HG02588 (cell line): ENCODE results near the gene IGF1R.

Source experiments
- ATAC-seq: cut with Tn5 transposase; IDR thresholded peaks from one replicate; pipeline ENCODE4 v1.9.1; 2021; ENCODE audit warnings: mild to moderate bottlenecking, moderate library complexity; ENCODE audit not compliant: unreplicated experiment

The IGF1R gene

DNA sequence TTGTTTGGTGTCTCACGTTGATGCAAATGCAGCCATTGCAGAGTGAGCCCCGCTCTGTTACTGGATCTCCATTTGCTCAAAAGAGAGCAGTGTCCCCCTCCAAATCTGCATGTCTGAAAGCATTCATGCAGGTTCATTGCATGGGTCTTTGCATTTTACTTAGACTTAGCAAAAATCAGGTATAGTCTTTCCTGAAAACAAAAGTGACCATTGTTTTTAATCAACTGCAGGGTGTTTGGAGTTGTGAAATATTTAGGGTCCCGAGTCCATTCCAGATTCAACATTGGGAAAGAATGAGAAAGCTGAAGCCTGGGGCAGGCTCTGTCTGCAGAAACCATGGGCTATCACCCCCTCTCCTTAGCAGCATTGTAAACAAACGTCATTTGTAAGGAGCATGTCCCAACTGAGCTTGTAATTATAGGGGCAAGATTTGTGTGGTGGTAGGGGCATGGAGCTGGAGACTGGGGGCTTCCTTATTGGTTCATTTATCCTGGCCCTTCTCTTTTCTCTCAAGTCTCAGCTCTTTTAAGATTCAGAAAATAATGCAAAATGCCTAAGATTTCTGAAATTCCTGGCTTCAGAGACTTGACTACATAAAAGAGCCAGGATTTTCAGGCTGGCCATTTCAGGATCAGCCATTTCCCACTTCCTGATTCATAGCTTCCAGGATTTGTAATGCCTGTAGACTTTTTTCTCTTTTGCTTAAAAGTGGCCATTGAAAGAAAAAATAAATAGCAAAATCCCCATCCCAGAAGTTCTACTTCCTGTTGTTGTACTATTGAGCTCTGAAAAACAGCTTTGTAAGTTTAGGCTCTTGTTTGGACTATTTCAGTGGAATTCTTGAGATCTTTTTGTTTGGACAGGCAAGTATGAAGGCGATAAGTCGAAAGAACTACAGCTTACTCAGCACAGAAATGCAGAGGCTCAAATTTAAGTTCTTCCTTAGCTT lies 23.0 kb downstream of the IGF1R start:
- no peak for ATAC-seq

DNA sequence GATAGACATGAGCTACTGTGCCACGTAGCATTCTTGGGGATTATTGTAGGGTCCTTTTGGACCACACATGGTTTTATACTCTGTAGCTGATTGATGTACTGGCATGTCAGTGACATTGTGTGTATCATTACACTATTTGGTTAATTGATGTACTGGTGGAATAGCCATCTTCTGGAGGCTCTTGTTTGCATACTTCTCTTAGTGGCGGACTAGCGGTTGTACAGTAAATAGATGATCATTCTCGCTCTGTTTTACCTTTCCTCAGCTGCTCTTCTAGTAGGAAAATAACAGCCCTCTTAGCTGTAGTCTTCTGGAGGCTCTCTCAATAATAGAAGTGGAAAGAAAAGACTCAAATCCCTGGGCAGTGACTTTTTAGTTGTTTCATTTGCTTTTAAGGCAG lies 24.8 kb downstream of the IGF1R start:
- no peak for ATAC-seq

DNA sequence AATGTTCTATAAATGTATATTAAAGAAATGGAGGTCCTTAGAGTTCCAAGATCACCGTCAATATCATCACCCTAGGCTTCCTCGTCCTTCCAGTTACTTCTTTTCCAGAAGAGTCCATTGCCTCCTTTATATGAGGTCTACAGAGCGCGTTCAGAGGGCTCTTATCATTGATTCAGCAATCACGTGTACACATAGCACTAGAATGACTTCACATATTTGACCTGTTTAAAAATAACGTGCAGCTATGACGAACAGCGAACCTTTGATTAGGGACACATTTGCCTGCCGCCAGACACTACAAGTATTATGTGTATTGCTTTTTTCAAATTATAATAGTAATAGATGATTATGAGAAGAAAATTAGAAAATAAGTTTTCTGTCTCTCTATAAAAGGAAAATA lies 26.0 kb downstream of the IGF1R start:
- ATAC-seq = no peak

DNA sequence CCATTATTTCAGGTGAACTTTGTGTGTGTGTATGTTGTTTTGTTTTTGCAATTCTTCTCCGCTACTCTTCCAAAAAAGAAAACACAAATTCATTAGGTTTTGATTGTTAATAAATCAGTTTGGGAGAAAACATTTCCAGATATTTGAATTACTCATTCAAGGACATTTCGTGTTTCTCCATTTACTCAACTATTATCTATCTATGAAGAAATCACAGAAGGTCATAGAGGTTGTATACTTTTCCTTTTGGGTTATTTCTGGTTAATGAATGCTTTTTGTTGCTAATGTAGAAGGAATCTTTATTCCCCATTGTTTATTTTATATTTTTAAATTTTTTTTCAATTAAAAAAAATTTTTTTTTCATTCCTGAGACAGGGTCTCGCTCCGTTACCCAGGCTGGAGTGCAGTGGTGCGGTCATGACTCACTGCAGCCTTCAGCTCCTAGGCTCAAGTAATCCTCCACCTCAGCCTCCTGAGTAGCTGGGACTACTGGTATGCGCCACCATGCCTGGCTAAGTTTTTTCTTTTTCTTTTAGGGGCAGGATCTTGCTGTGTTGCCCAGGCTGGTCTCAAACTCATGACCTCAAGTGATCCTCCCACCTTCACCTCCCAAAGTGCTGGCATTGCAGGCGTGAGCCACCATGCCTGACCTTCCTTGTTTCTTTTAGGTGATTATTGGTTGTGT lies 28.4 kb downstream of the IGF1R start:
- ATAC-seq = no peak

DNA sequence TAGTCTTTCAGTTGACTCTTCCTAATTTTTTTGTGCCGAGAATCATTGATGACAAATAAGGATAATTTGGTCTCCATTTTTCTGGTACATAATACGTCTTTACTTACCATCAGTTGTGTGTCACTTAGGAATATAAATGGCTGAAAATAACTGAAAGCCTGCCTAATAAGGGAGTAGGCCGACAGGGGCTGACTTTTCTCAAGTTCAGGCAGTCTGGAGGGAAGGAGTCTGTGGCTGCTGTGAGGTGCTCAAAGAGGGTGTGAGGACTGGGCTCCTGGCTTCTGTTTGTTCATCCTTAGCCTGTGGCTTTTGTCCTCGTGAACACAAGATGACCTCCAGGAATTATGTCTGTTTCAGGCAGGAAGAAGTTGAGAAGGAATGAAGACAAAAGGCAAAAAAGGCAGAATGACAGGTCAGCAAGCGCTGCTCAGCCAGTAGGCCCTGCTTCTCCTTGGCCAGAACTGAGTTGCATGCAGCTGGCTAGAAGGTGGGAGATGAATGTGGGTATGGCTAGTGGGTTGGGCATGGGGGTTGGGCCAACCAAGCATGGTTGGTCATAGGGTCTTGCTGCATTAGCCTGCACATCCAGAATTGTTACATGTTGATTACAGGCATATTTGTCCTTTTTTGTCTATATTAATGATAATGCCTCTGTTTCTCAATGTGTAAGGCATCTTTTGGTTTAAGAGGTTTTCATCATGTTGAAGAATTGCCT lies 29.2 kb downstream of the IGF1R start:
- ATAC-seq = no peak

DNA sequence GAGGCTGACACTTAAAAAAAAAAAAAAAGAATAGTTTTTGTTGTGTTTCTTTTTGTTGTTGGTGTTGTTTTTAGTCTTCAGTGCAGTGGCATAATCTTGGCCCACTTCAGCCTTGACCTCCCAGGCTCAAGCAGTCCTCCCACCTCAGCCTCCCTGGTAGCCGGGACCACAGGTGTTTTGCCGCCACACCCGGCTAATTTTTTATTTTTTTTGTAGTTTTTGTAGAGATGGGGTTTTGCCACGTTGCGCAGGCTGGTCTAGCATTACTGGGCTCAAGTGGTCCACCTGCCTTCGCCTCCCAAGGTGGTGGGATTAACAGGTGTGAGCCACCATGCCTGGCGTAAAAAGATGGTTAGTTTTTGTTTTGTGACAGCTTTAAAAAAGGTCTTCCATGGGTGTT lies 30.1 kb downstream of the IGF1R start:
- ATAC-seq = no peak

DNA sequence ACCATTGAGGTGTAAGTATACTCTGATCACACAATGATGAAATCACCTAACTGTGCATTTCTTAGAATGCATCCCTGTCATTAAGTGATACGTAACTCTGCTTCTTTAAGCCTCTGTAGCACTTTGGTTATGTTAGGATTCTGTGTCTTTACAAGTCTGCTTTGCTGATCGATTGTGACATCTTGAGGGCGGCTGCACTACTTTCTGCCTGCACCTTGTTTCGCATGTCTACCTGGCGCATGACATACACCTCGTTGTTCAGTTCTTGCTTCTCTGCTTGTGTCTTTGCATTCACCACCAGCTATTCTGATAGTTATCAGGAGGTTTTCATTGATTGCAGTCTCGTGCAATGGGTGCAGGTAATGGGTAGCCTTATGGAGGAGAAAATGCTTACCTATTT lies 32.7 kb downstream of the IGF1R start:
- ATAC-seq = no peak

DNA sequence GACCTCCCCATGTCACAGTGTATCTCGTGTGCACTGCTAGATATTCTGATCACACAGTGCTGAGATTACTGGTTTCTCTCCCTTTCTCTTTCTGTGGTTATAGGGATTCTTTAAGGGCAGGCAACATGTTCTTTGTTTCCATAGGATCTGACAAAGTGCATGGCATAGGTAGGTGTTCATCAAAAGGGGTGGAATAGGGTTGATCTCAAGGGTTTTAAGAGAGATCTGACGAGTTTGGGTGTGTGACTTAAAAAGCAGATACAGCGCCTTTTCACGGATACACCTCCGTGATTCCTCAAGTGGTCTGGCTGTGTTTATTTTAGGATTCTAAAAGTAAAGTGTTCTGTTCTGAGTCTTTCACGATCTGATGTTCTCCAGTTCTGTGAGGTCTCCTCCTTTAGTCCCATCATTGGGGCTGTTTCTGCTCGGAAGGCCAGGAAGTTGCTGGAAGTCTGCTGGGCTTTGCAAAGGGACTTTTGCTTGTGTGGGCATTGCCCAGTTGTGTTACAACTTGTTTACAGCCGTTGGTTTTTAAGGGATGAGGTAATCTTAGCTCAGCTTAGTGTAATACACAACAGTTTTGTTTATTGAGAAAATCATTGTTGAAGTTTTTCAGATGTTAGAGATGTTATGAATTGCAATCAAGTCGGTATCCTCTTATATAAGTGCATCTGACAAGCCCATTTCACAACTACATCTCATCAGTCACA lies 34.8 kb downstream of the IGF1R start:
- ATAC-seq = no peak

DNA sequence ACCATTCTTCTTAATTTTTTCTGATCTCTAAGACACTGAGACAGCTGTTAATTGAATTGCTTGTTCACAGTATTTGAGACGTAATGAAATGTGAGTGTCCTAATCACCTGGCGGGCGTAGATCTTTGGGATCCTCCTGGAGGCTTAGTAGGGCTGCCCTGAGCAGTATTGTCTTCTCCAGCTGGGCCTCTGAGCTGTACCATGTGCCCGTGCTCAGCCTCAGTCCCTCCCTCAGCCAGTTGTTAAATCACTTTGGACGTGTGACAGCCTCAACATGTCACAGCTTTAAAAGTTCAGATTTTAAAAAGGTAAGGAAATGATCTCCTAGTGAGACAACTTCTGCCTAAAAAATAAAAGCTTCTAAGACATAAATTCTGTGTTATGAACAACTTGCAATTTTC lies 35.5 kb downstream of the IGF1R start:
- no peak for ATAC-seq

DNA sequence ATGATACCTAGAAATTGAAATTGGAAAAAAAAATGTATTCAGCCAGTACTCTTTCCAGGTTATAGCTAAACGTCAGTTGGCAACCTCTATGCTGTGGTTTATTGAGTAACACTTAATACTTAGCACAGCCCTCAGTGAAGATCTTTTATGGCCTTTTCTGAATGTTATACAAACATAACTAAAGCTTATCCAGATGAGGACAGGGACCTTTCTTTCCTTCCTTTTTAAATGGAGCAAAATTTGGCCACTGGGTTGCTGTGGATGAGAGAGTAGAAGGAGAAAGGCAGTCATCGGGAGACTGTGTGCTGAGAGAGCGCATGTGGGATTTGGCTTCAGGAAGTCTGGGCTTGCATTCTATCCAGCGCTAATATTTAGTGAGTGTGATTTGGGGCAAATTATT lies 36.1 kb downstream of the IGF1R start:
- ATAC-seq = no peak

DNA sequence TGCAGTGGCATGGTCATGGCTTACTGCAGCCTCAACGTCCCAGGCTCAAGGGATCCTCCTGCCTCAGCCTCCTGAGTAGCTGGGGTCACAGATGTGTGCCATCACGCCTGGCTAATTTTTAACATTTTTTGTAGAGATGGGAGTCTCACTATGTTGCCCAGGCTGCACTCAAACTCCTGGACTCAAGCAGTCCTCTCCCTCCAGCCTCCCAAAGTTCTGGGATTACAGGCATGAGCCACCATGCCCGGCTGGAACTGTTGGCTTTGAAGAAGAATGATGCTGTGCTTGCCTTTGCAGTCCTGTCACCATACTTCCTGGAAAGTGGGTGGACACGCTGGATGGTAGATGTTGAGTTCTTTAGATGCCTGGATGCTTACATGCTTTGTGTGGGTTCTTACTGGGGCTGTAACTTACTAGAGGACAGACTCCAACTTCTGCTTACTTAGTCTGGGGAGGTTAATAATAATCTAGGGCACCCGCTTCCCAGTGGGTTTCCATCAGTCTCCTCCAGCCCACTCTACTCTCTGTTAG lies 36.7 kb downstream of the IGF1R start:
- ATAC-seq = no peak

DNA sequence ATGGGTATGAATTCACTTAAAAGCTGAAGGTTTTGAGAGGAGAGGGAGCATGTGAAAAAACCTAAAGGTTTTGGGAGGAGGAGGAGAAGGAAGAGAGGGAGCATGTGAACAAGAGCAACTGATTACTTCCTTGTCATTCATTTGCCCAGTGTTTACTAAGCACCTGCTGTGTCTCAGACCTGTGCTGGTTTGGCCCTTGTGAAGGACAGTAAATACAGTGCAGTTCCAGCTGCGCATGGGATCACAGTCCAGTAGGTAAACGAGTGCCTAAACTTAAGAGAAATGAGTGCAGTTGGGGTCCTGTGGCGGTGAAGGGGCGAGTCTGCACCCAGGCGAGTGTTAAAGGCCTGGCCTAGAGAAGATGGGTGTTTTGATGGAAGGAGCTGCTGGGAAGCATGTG lies 38.6 kb downstream of the IGF1R start:
- no peak for ATAC-seq

DNA sequence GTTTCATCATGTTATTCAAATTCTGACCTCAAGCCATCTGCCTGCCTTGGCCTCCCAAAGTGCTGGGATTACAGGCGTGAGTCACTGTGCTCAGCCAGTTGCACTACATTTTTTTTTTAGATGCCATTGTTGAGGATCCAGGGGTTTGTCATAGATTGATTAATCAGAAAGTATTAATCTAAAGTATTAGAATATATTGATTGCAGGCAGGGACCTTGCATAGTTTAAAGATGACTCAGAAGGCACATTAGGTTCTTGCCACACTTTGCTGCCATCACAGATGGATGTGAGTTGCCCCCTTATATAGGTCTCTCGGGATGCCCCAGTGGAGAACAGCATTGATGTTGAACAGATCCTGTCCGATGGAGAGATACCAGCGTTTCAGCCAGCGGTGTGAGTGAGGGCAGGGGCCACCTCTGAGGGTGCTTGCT lies 41.1 kb downstream of the IGF1R start:
- no peak for ATAC-seq

DNA sequence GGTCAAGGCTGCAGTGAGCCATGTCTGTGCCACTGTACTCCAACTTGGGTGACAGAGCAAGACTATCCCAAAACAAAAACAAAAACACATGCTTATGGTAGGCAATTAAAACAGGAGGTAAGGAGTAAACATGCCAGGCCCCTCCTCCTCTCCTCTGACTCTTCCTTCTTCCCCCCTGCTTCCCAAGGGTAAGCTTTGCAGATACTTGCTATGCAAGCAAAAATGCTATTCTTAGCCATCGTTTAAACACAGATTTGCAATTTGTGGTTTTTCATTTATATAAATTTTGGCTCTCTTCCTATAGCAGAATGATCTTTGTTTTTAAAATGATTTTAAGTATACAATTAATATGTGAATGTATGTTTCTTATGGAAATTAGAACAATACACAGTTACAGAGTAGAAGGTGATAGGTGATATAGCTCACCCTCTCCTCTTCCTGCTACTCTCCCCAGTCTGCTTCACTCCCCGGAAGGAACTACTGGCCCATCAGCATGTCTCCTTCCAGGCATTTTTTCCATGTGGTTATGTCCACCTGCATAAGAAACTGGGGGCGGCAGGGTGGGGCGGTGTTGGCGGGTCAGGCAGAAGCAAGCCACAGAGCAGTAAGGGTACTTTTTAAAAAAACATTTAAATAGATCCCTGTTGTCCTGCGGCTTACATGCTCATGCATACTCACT lies 42.1 kb downstream of the IGF1R start:
- no peak for ATAC-seq

DNA sequence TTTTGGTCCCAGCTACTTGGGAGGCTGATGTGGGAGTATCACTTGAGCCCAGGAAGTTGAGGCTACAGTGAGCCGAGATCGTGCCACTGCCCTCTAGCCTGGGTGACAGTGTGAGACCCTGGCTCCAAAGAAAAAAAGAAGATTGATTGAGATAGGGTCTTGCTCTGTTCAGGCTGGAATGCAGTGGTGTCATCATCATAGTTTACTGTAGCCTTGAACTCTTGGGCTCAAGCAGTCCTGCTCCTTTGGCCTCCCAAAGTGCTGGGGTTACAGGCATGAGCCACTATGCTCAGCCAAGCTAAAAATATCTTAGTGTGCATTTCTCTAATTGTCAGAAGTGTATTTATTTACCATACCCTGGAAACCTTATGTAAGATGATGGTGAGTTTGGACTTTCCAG lies 43.9 kb downstream of the IGF1R start:
- ATAC-seq = no peak

DNA sequence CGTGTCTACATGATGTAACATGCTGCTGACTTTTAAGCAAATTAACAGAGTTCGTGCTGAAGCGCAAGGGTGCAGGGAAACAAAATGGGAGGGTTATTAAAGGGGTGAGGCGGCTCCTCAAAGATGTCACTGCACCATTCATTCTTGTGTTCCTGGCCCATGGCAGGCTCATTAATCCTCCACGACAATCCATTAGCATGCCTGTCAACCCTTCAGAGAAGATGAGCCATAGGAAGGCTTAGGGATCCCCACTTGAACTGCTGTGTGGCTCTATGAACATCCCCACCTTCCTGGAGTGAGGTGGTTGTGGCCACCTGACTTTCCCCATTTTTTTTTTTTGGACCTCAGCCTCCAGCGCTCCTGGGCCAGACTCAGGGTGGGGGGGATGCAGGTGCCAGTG lies 45.8 kb downstream of the IGF1R start:
- ATAC-seq = no peak

DNA sequence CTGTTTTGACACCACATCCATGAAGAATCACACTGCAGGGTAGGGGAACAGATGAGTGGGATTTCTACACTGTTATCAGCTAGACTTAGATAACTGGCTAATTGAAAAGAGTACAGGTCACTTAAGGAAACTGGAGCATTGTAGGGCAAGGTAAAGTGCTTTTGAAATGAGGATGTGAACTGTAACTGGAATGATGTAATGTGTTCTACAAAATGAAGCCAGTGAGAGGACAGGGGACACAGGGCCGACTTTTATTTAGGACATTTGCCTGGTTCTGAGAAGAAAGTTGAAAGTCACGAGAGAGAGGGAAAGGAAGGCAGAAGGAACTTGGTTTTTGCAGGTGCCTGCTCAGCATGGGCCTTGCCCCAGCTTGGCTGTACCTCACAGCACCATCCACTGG lies 50.5 kb downstream of the IGF1R start:
- no peak for ATAC-seq

DNA sequence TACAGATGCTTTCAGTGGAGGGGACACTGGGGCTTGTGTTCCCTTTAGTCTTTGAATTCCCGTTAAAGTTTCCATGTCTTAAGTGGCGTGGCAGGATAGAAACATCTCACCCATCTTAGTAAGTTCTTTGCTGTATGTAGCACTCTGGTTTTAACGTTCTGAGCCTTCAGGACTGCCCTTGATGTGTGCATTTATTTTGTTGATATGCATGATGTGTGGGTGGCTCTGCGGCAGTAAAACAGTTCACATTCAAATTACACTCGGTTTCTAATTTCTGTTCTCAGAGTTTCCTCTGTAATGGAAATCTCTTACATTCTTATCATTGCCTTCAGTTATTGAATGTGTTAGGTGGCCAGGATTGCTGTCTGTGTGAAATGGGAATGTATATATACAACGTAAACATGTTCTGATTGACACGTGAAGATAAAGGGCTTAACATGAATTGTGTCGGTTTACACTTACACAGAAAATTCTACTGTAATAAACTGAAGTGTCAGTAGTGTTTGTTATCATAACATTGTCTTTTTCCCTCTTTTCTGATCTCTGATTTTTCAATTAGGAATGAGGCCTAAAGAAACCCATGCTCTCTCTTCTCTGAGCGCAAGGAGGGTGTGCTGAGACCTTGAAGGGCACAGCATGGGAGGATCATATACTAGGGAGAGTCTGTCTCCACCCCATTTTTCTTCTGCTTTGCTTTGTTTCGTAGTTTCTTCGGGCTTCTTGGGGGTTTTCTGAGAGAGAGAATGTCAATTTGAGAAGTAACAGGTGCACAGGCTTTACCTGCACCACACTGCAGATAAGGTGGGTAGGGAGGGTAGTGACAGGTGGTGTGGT lies 51.5 kb downstream of the IGF1R start:
- no peak for ATAC-seq

DNA sequence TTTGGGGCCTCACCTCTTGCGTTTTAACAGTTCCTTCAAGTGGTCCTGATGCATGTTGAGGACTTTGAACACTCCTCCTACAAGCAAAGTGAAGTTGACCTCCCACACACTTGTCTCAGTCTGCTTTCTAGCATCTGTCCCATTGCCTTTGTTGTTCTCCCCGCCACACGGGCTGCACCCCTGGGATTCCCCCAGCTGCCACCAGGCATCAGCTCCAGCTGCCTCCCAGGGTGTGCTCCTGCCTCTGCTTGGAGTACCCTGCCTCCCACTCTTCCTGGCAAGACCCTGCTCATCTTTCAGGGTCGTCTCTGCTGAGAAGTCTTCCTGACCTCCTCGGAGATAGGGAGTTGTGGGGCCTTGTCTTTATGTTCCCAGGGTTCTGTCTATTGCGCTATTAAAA lies 52.2 kb downstream of the IGF1R start:
- ATAC-seq = no peak
